CD4-positive, alpha-beta T cell treated with Interleukin-21 for 1 hour (primary cell): ENCODE measurements around the gene C2orf68.
A peak's percentile ranks its signal among the peaks of the same experiment; 100 is the strongest.
"Not testable (repeated sequence)": the region's sequence is repeated elsewhere in the genome, so short reads cannot be mapped to it uniquely, and the experiment has no call there.

ENCODE experiments used
- DNase-seq: peaks from one replicate; pipeline ENCODE4 v3.0.0-alpha.2; 2020

The C2orf68 gene

DNA sequence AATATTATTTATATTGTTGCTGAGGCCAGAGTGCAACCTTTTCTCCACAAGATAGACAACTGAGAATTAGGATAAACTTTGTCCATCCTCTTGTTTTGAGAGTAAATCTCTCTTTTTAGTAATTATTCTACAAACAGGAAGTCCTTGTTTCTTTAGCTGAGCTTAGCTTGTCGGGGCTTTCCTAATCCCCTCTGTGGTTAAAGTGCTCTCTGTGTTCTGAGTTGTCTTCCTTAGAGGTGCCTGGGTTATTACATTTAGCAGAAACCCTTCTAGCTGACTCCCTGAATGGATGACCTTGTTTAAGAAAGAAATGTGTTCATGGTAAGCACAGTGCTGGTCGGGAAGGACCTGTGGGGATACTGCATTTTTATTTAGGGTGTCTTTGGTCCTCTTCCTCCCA, 16.8 kb upstream of the C2orf68 start:
- DNase-seq, result no peak

GRCh38 chr2:85623991-85624390, 12.1 kb upstream of the C2orf68 start:
- DNase-seq, result no peak

GRCh38 chr2:85621338-85621737, 9.5 kb upstream of the C2orf68 start:
- no peak for DNase-seq

DNA sequence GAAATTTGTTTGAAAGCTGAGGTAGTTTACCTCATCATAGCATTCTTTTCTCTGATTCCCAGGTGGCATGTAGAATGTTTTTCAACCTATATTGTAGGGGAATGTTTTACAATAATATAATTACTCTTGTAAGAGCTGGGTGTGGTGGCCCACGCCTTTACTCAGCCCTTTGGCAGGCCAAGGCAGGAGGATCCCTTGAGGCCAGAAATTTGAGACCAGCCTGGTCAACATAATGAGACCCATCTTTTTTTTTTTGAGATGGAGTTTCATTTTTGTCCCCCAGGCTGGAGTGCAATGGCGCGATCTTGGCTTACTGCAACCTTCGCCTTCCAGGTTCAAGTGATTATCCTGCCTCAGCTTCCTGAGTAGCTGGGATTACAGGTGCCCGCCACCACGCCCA, 7.8 kb upstream of the C2orf68 start:
- no peak for DNase-seq

DNA sequence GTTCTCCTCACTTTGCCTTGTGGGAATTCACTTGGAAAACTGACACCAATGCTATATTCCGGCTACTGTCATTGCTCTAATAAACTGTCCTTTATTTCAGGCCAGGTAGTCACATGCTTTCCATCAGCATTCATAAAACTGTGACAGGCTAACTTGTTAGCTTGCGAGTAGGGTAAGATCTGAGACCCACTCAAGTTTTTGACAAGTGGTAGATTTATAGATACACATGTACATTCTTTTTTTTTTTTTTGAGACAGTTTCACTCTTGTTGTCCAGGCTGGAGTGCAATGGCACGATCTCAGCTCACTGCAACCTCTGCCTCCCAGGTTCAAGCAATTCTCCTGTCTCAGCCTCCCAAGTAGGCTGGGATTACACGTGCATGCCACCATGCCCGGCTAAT, 5.9 kb upstream of the C2orf68 start:
- not testable (repeated sequence) for DNase-seq

GRCh38 chr2:85615413-85615728, 3.5 kb upstream of the C2orf68 start:
- no peak for DNase-seq

- DNase-seq, result not testable (repeated sequence)
Measured at GRCh38 chr2:85614757-85615156, 2.9 kb upstream of the C2orf68 start.

DNA sequence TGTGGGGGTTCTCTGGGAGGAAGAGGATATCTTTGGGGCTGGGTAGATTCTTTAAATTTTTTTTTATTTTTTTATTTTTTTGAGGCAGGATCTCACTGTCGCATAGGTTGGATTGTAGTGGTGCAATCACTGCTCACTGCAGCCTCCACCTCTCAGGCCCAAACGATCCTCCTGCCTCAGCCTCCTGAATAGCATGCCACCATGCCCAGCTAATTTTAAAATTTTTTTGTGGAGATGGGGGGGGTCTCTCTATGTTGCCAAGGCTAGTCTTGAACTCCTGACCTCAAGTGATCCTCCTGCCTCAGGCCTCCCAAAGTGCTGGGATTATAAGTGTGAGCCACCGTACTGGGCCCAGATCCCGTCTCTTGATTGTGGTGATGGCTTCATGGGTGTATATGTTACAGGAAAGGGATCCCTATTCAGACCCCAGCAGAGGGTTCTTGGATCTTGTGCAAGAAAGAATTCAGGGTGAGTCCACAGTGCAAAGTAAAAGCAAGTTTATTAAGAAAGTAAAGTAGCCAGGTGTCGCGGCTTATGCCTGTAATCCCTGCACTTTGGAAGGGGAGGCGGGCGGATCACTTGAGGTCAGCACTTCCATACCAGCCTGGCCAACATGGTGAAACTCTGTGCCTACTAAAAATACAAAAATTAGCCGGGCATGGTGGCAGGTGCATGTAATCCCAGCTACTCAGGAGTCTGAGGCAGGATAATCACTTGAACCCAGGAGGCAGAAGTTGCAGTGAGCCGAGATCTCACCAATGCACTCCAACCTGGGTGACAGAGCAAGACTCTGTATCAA, 2.0 kb upstream of the C2orf68 start:
- no peak for DNase-seq

- DNase-seq, result no peak
Measured at GRCh38 chr2:85611217-85611704, 605 bp downstream of the C2orf68 start.

- no peak for DNase-seq
Measured at GRCh38 chr2:85607268-85608215, 4.3 kb downstream of the C2orf68 start.

GRCh38 chr2:85606116-85606455, 5.8 kb downstream of the C2orf68 start:
- no peak for DNase-seq

GRCh38 chr2:85605406-85606115, 6.3 kb downstream of the C2orf68 start:
- DNase-seq, result no peak

GRCh38 chr2:85604568-85605339, 7.1 kb downstream of the C2orf68 start:
- no peak for DNase-seq

DNA sequence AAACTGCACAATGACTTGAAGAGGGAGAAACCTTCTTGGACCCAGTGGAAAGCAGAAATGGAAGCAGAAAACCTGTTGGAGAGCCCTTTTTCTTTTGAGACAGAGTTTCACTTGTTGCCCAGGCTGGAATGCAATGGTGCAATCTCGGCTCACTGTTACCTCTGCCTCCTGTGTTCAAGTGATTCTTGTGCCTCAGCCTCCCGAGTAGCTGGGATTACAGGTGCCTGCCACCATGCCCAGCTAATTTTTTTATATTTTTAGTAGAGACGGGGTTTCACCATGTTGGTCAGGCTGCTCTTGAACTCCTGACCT, 7.8 kb downstream of the C2orf68 start:
- not testable (repeated sequence) for DNase-seq

- DNase-seq, result peak; percentile 89
Measured at GRCh38 chr2:85602476-85603234, 9.2 kb downstream of the C2orf68 start, which contains the start of gene TMEM150A. Gene TMEM150A, minus strand, starts transcription at chr2:85602698. Its CDS starts 750 bp downstream, at chr2:85601948.

DNA sequence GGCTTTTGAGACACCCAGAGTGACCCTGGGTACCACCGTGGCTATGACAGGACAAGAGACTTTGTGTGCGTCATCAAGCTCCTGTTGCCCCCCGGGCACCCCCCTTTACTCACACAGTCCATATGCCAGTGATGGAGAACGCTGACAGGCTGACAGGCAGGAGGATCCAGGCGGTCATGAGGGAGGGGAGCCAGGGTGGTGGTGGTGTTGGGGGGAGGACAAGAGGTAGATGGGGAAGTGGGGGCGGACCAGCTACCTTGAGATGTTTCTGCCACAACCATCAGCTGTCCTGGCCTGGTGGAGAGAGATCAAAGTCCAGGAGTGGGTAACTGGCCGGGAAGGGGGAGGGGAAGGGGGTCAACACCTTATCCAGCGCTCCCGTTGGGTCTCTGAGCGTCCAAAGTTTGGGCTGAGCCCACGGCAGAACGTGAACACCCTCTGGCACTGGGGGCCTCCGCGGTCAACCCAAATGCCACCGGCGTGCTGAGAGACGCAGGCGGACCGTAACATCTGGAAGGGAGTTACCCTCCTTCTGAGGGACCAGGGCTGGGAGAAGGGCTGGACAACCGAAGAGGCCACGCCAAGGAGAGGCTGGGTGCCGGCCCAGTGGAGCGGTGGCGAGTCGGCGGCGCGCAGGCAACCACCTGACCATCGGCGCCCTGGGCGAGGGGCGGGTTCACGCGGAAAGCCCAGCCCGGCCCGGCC, 9.9 kb downstream of the C2orf68 start:
- no peak for DNase-seq

DNA sequence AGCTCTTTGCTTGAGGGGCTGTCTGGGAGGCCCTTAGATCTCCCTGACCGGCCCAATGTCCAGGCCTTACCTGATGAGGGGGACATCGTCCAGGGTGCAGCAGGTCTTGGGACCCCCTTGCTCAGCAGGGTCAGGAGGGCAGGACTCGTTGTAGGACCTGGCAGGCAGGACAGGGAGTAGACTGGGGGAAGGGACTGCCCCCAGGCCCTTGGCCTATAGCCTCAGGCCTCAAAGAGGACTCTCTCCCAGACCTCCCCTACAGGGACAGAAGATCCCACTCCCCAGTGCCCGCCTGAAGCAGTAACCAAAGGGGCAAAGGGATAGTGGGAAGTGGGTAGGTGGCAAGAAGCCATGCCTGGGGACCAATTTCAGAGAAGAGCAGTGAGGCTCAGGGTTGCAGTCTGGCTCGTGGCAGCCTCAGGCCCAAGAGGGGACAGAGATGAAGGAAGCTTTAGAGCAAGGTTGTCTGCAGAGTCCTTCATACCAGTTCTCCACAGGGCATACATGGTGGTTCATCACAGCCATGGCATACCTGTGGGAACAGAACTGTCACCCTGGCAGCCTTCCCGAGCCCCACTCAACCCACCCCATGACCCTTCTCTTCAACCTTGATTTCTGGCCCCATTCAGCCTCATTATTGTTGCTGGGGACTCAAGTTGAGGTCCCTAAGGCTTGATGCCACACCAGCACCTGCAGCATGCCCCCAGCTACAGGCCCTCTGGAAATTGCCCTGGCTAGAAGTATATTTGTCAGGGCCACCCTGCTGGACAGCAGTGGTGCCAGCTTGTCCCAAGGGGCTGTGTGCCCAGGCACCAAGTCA, 10.7 kb downstream of the C2orf68 start:
- no peak for DNase-seq

DNA sequence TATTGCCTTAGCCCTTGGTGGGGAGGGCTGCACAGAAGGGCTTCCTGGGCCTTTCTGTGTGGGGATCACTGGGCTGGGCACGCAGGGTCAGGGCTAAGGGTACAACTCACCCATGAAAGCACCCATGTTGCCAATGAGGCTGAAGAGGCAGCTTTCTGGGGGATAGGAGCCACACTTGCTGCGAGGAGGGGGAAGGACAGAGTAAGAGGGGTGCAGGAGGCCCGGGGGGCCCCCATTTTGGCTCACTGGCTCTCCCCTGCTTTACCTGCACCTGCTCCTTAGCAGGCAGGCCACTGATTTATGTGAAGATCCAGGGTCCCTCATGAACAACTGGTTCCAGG, 11.7 kb downstream of the C2orf68 start:
- no peak for DNase-seq

DNA sequence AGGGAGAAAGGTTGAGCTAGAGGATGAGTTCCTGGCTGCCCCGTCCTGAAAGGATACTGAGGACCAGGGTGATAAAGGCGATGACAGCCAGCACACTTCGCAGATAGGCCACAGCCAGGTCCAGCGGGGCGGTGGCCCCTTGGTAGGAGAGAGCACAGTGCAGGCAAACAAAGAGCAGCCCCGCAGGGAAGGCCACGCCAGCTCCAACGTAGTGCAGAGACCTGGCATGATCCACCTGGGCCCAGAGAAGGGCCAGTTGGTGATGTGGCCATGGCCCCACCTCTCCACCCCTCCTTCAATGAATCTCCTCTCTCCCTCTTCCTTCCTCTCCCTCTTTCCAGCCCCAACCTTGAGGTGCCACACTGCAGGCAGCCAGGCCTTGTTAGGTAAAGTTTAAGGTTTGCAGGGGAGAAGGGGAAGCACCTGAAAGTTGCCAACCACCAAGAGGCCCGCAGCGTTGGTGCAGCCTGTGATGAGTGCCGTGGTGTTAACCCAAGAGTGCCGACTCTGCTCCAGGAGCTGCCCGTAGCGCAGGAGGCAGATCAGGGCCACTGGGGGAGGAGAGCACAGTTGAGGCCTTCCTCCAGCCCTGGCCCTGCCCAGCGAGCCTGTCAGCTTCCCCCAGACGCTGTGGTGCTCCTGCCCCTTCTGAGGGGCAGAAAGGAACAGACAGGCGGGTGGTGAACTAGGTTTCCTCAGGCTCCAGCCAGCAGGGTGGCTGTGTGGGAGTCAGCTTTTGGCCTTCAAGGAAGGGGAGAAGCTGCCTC, 12.2 kb downstream of the C2orf68 start:
- no peak for DNase-seq
